GM12878 (cell line): ENCODE results near the gene GEMIN8. TPM values are rescaled to one million over a fixed set of nuclear protein-coding genes. Genes with fewer than 3 reads are reported as not detected.
A peak's percentile ranks its signal among the peaks of the same experiment; 100 is the strongest.

Source experiments
- ATAC-seq: fragments of 200-7000 bp; cut with Tn5 transposase; 3 replicates; pipeline ENCODE4 v1.9.1; 2020; ENCODE audit warnings: mild to moderate bottlenecking, moderate library complexity
- Bru-seq: library from RNA; stranded (reverse); fragments of 400-500 nt; gene quantifications from one replicate; lab custom pipeline; 2021; lab: Mats Ljungman, UMichigan
- BruChase-seq, 2 experiments: library from RNA; stranded (reverse); fragments of 400-500 nt; gene quantifications; one replicate each; lab custom pipeline; 2021; lab: Mats Ljungman, UMichigan
- BruUV-seq: library from RNA; stranded (reverse); fragments of 400-500 nt; replicated peaks from 2 replicates; lab custom pipeline; 2021; lab: Mats Ljungman, UMichigan
- CTCF ChIA-PET: fragments of 300-600 bp; sonication (Branson Sonifier 250); formaldehyde crosslinking; extraction: SDS; loops from one replicate; lab custom pipeline; 2021; ENCODE audit warnings: inconsistent platforms; lab: Yijun Ruan, JAX
- POLR2A ChIA-PET: fragments of 350-600 bp; formaldehyde crosslinking; extraction: SDS; loops from one replicate; lab custom pipeline; 2021; ENCODE audit warnings: inconsistent platforms; lab: Charles Lee
- RAD21 ChIA-PET: fragments of 300-600 bp; sonication (Branson Sonifier 250); formaldehyde crosslinking; loops from one replicate; lab custom pipeline; 2023; ENCODE audit warnings: antibody characterized with exemption; ENCODE audit not compliant: unreplicated experiment; lab: Charles Lee
- SMC1A ChIA-PET: fragments of 300-600 bp; sonication (Branson Sonifier 250); formaldehyde crosslinking; loops from one replicate; lab custom pipeline; 2023; ENCODE audit not compliant: unreplicated experiment, uncharacterized antibody; lab: Charles Lee
- DNase-seq: peaks from one replicate; pipeline ENCODE4 v3.0.0-alpha.2; 2011; ENCODE audit warnings: low read depth, low spot score
- FAIRE-seq: peaks from 3 replicates; lab custom pipeline; 2011; peaks lifted over from hg19 to GRCh38; lab: Jason Lieb, UNC
- H2AFZ ChIP-seq: 2 replicates; pipeline ENCODE4 v1.6.0; 2011; ENCODE audit warnings: low read depth, low read length, control low read depth; ENCODE audit not compliant: control insufficient read depth
- H3K27ac ChIP-seq: 2 replicates; pipeline ENCODE4 v1.5.1; 2011; ENCODE audit warnings: control low read depth; ENCODE audit not compliant: control insufficient read depth, insufficient read depth
- H3K27me3 ChIP-seq, 2 experiments: replicated peaks in 1 of 2; 2 replicates each; pipeline versions ENCODE4 v1.6.0 to v1.6.1; 2011; ENCODE audit warnings: low read length in 1 of 2; ENCODE audit not compliant: control insufficient read depth in 2 of 2, insufficient read depth in 2 of 2
- H3K36me3 ChIP-seq, 2 experiments: 2 replicates each; pipeline ENCODE4 v1.5.1; 2011; ENCODE audit warnings: low read length in 1 of 2; ENCODE audit not compliant: control insufficient read depth in 2 of 2, insufficient read depth in 2 of 2
- H3K4me1 ChIP-seq: 2 replicates; pipeline ENCODE4 v1.6.1; 2011; ENCODE audit warnings: mild to moderate bottlenecking, low read length, moderate library complexity, mixed read lengths; ENCODE audit not compliant: control insufficient read depth, insufficient read depth
- H3K4me2 ChIP-seq: 2 replicates; pipeline ENCODE4 v1.6.0; 2011; ENCODE audit warnings: control low read depth; ENCODE audit not compliant: control insufficient read depth, insufficient read depth
- H3K4me3 ChIP-seq: fragments of 200-600 bp; sonication (generic); 2 replicates; pipeline ENCODE4 v1.5.1; 2016
- H3K79me2 ChIP-seq: 2 replicates; pipeline ENCODE4 v1.6.0; 2011; ENCODE audit warnings: low read length; ENCODE audit not compliant: control insufficient read depth, insufficient read depth
- H3K9ac ChIP-seq: 2 replicates; pipeline ENCODE4 v1.8.0; 2011; ENCODE audit warnings: low read length, control low read depth, mixed read lengths; ENCODE audit not compliant: control insufficient read depth, insufficient read depth
- H3K9me3 ChIP-seq: replicated peaks from 3 replicates; pipeline ENCODE4 v1.5.1; 2011; ENCODE audit warnings: mild to moderate bottlenecking, low read length; ENCODE audit not compliant: control insufficient read depth, insufficient read depth
- H4K20me1 ChIP-seq: 2 replicates; pipeline ENCODE4 v1.6.0; 2011; ENCODE audit not compliant: control insufficient read depth, insufficient read depth
- BMI1 ChIP-seq: fragments of 450-650 bp; IDR thresholded peaks from 2 replicates; pipeline ENCODE4 v1.6.1; 2016; ENCODE audit warnings: mild to moderate bottlenecking, moderate library complexity, borderline replicate concordance
- JUND ChIP-seq: IDR thresholded peaks from 2 replicates; pipeline ENCODE4 v1.6.1; 2012; ENCODE audit warnings: low read depth, mild to moderate bottlenecking, low read length, improper control_type of control experiment, moderate library complexity
- NFIC ChIP-seq: IDR thresholded peaks from 2 replicates; pipeline ENCODE4 v1.6.1; 2012; ENCODE audit warnings: low read depth, mild to moderate bottlenecking, inconsistent platforms, low read length, moderate library complexity
- NFYB ChIP-seq: IDR thresholded peaks from 2 replicates; pipeline ENCODE4 v1.6.1; 2011; ENCODE audit warnings: low read depth, mild to moderate bottlenecking, low read length, improper control_type of control experiment, moderate library complexity; ENCODE audit not compliant: insufficient read depth
- PML ChIP-seq: IDR thresholded peaks from 2 replicates; pipeline ENCODE4 v1.6.1; 2012; ENCODE audit warnings: low read length, inconsistent platforms
- POLR2AphosphoS2 ChIP-seq: IDR thresholded peaks from 2 replicates; pipeline ENCODE4 v1.6.1; 2011; ENCODE audit warnings: low read depth, mild to moderate bottlenecking, low read length, improper control_type of control experiment, moderate library complexity
- RB1 ChIP-seq: fragments of 450-650 bp; formaldehyde crosslinking; IDR thresholded peaks from 2 replicates; pipeline ENCODE4 v1.6.1; 2017; ENCODE audit warnings: mild to moderate bottlenecking, borderline replicate concordance
- RELA ChIP-seq: fragments of 450-650 bp; IDR thresholded peaks from 2 replicates; pipeline ENCODE4 v1.8.0; 2014; ENCODE audit warnings: borderline replicate concordance; ENCODE audit not compliant: partially characterized antibody
- SIX5 ChIP-seq: IDR thresholded peaks from 2 replicates; pipeline ENCODE4 v1.6.1; 2011; ENCODE audit warnings: mild to moderate bottlenecking, low read depth, low read length, moderate library complexity; ENCODE audit not compliant: severe bottlenecking
- TAF1 ChIP-seq: IDR thresholded peaks from 2 replicates; pipeline ENCODE4 v1.6.1; 2011; ENCODE audit warnings: mild to moderate bottlenecking, low read depth, low read length, borderline replicate concordance
- WRNIP1 ChIP-seq: IDR thresholded peaks from 2 replicates; pipeline ENCODE4 v1.6.1; 2011; ENCODE audit warnings: low read depth, low read length, improper control_type of control experiment, borderline replicate concordance
- ZNF622 ChIP-seq: fragments of 450-650 bp; IDR thresholded peaks from 2 replicates; pipeline ENCODE4 v1.6.1; 2017; ENCODE audit warnings: mild to moderate bottlenecking, inconsistent platforms
- WGBS: methylation state at CpG from one replicate; pipeline ENCODE4 v1.1.6; 2016; ENCODE audit warnings: low lambda C conversion rate; ENCODE audit not compliant: insufficient replicate concordance, insufficient coverage; ENCODE audit errors: missing lambda C conversion rate; 5-methylcytosine and 5-hydroxymethylcytosine counted together
- in situ Hi-C: fragments of 300-500 bp; cut with MboI; formaldehyde crosslinking; loops from 9 replicates; pipeline ENCODE4 v1.14.3; 2018; ENCODE audit warnings: mixed read lengths
- intact Hi-C: fragments of 100-400 bp; cut with micrococcal nuclease; formaldehyde crosslinking; loops from one replicate; pipeline ENCODE4 v1.14.2; 2022; ENCODE audit not compliant: unreplicated experiment
- long read RNA-seq, 2 experiments: library from polyadenylated mRNA; unstranded; transcript quantifications; one replicate each; pipeline ENCODE4 v2.0.0, GENCODE V29; 2019 to 2020
- polyA minus RNA-seq, 3 experiments: library from RNA; depleted of rRNA, polyadenylated mRNA; stranded (reverse); fragments of >200 nt; gene quantifications; 2 replicates each; pipeline ENCODE4 v1.2.3, GENCODE V29; 2011
- polyA plus RNA-seq, 11 experiments: library from polyadenylated mRNA; depleted of rRNA in 4 of 11; unstranded in 6 of 11; stranded (reverse) in 5 of 11; fragments of >200 nt; fragmentation: Nextera tagmentation in 4 of 11; fragmentation: Illumina TruSeq in 1 of 11; extraction: Ambion mirVana in 4 of 11; extraction: Trizol in 1 of 11; gene quantifications; 1 replicate in 1 of 11; 2 replicates in 10 of 11; pipeline versions ENCODE4 v1.2.1 to v1.2.3, GENCODE V29; 2011 to 2016; ENCODE audit warnings: inconsistent platforms in 2 of 11, missing spikeins in 2 of 11, low read depth in 1 of 11
- total RNA-seq, 4 experiments: library from RNA; depleted of rRNA in 3 of 4; stranded (reverse); fragments of >200 nt in 3 of 4; fragmentation: Illumina TruSeq in 1 of 4; extraction: Trizol in 1 of 4; gene quantifications; 2 replicates each; pipeline versions ENCODE4 v1.2.1 to v1.2.3, GENCODE V29; 2013 to 2021
- TF ChIP-seq, protein P1 (sequence below): fragments of 450-650 bp; IDR thresholded peaks from 2 replicates; pipeline ENCODE4 v1.6.1; 2017; ENCODE audit warnings: mild to moderate bottlenecking

The GEMIN8 gene, protein sequence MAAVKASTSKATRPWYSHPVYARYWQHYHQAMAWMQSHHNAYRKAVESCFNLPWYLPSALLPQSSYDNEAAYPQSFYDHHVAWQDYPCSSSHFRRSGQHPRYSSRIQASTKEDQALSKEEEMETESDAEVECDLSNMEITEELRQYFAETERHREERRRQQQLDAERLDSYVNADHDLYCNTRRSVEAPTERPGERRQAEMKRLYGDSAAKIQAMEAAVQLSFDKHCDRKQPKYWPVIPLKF
- 30.3 and 32.2 TPM in 2 replicates for total RNA-seq (2013; cell fraction: nucleolus; rRNA removed)
- 22.3 and 23.2 TPM in 2 replicates for total RNA-seq (2014; rRNA removed)
- total RNA-seq (2014; rRNA removed; fragmentation: Illumina TruSeq; extraction: Trizol) = 19.0 and 19.9 TPM in 2 replicates
- total RNA-seq (2021) = 23.4 and 24.9 TPM in 2 replicates
- polyA plus RNA-seq (2011; ENCODE audit: low read depth) = 17.1 TPM
- 69.9 and 87.0 TPM in 2 replicates for polyA plus RNA-seq (2011; rRNA removed)
- polyA plus RNA-seq (2011; cell fraction: cytosol; rRNA removed) = 86.0 and 90.5 TPM in 2 replicates
- 81.2 and 118 TPM in 2 replicates for polyA plus RNA-seq (2011; cell fraction: nucleus; rRNA removed)
- polyA plus RNA-seq (2012) = 17.2 and 27.8 TPM in 2 replicates
- 25.4 and 25.9 TPM in 2 replicates for polyA plus RNA-seq (2014; fragmentation: Illumina TruSeq; extraction: Trizol)
- polyA plus RNA-seq (2014; fragmentation: Nextera tagmentation; extraction: Ambion mirVana) = 10 to 100 TPM; 18.4 to 29.5 TPM
- 28.6 and 29.6 TPM in 2 replicates for polyA plus RNA-seq (2014; rRNA removed)
- polyA plus RNA-seq (2016; fragmentation: Nextera tagmentation; extraction: Ambion mirVana) = 10 to 100 TPM; 29.9 to 34.2 TPM
- 82.6 and 83.7 TPM in 2 replicates for polyA minus RNA-seq (2011; rRNA and poly(A)+ RNA removed)
- polyA minus RNA-seq (2011; cell fraction: cytosol; rRNA and poly(A)+ RNA removed) = 14.8 and 16.3 TPM in 2 replicates
- 29.5 and 36.7 TPM in 2 replicates for polyA minus RNA-seq (2011; cell fraction: nucleus; rRNA and poly(A)+ RNA removed)
- Bru-seq, nascent RNA = percentile 78 among the genes with signal in this experiment
- BruChase-seq, experiment 1, labeled RNA remaining after a 6-hour chase = percentile 80 among the genes with signal in this experiment
- percentile 83 among the genes with signal in this experiment for BruChase-seq, experiment 2, labeled RNA remaining after a 2-hour chase
- long read RNA-seq, experiment 1, transcript GEMIN8-203 (4 exons, 1,119 nt) = major isoform, 11 of 54 reads
- long read RNA-seq, experiment 1, partial matches to known transcripts = 3 of 54 reads
- long read RNA-seq, experiment 1, other reads (novel, unspliced or antisense) = 38 of 54 reads
- long read RNA-seq, experiment 2, transcript GEMIN8-203 (4 exons, 1,119 nt) = major isoform, 23 of 157 reads
- long read RNA-seq, experiment 2, partial matches to known transcripts = 115 of 157 reads
- long read RNA-seq, experiment 2, other reads (novel, unspliced or antisense) = 18 of 157 reads

DNA sequence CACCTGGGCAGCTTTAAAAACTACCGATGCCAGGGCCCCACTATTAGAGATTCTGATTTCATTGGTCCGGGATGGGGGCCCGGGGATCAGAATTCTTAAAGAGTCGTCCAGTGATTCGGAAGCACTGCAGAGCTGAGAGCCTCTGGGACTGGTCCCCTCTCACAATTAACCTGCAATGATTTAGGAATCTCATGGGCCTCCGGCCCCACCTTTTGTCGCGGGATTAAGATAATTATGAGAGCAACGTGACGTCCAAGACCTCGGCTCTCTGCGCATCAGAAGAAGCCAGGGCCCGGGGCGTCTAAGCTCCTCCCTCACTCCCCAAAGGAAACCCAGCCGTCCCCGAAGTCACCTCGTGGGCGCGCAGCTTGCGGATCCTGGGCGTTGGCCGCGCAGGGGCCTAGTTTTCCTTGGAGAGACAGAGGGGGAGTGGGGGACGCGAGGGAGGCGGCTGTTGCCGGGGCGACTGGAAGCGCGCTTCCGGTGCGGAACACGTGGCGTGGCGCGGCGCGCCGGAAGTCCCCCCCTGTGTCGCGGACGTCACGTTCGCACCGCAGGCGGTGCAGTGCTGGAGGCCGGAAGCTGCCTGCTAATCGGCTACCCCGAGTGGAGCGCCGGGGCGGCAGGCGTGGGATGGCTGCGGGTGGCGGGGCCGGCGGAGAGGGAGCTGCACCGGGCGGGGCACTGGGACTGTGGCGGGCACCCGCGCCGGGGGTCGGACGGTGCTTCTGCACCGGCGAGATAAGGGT lies at the start of gene GEMIN8:
Gene GEMIN8 (minus strand): TSS at position 468 of the 749 bp plus-strand sequence. CDS start 8,414 bp downstream, outside the sequence.
- Histone ChIP-seq H3K4me2 (peak within 1 kb of the TSS; percentile 87), H3K9ac (peak within 1 kb of the TSS; percentile 83), H3K27me3 (no peaks in the 10 kb centered on the region), H4K20me1 (no peaks in the 10 kb centered on the region), H3K9me3 (no peaks in the 10 kb centered on the region; the same call in 2 of the 3 replicates), H3K4me3 (peak within 1 kb of the TSS; percentile 81), H3K36me3 (no peaks in the 10 kb centered on the region), H3K27ac (peak within 1 kb of the TSS; percentile 77), H2AFZ (peak within 1 kb of the TSS; percentile 94), H3K4me1 (peaks cover 6% of the 10 kb centered on the region), H3K79me2 (peaks cover 15% of the 10 kb centered on the region)
- intact Hi-C loops = loop anchor here (1.0 to 5.0 kb wide), 3 partner anchors 177 to 377 kb away; partner anchors contain the start of gene TCEANC
- RAD21 ChIA-PET = interaction anchor here (0.6 to 5.2 kb wide), 14 partner anchors 131 to 937 kb away, joined by 3 to 28 read pairs (median 4); partner anchors contain the start of genes OFD1, RAB9A and TRAPPC2
- under 1% methylated on average over 58 of the region's 67 CpGs for whole genome bisulfite sequencing
- DNase-seq (peak; percentile 46), FAIRE-seq (peak; percentile 59), ATAC-seq (peak; percentile 84)
- CTCF ChIA-PET = interaction anchor here (0.7 to 2.6 kb wide), 15 partner anchors 9 to 522 kb away, joined by 3 to 13 read pairs (median 4); no protein-coding TSS in a partner anchor
- POLR2A ChIA-PET = interaction anchor here (0.5 to 2.3 kb wide), 6 partner anchors 132 to 360 kb away, joined by 3 to 7 read pairs (median 4); partner anchors contain the start of genes OFD1 and TRAPPC2
- BruUV-seq = no TSS peak
- SMC1A ChIA-PET = interaction anchor here (0.7 to 2.8 kb wide), 13 partner anchors 11 to 1215 kb away, joined by 3 to 19 read pairs (median 7); partner anchors contain the start of genes OFD1 and TRAPPC2
- in situ Hi-C loops = loop anchor here (5.0 to 10.0 kb wide), 6 partner anchors 125 to 1115 kb away; partner anchors contain the start of gene TCEANC
- TF ChIP-seq TAF1 (peak; percentile 61), WRNIP1 (no peak), PML (0 out of 2 replicates have a peak, but pooled peaks have one; percentile 19), JUND (0 out of 2 replicates have a peak, but pooled peaks have one; percentile 9), SIX5 (peak; percentile 17), NFYB (no peak), ZNF622 (no peak), RB1 (peak; percentile 37; the same call in 1 of the 2 replicates), RELA (peak; percentile 38), NFIC (no peak), POLR2AphosphoS2 (peak; percentile 58; the same call in 1 of the 2 replicates), BMI1 (peak; percentile 93)
- TF ChIP-seq, protein P1, sequence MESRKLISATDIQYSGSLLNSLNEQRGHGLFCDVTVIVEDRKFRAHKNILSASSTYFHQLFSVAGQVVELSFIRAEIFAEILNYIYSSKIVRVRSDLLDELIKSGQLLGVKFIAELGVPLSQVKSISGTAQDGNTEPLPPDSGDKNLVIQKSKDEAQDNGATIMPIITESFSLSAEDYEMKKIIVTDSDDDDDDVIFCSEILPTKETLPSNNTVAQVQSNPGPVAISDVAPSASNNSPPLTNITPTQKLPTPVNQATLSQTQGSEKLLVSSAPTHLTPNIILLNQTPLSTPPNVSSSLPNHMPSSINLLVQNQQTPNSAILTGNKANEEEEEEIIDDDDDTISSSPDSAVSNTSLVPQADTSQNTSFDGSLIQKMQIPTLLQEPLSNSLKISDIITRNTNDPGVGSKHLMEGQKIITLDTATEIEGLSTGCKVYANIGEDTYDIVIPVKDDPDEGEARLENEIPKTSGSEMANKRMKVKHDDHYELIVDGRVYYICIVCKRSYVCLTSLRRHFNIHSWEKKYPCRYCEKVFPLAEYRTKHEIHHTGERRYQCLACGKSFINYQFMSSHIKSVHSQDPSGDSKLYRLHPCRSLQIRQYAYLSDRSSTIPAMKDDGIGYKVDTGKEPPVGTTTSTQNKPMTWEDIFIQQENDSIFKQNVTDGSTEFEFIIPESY = no peak
